GM21528 (cell line): ENCODE measurements around the gene PDE4D.

Experiments
- ATAC-seq: cut with Tn5 transposase; IDR thresholded peaks from one replicate; pipeline ENCODE4 v1.9.1; 2021; ENCODE audit warnings: mild to moderate bottlenecking, moderate library complexity; ENCODE audit not compliant: unreplicated experiment, low FRiP score

PDE4D gene

GRCh38 chr5:59042201-59043055 is 851.1 kb downstream of the PDE4D start:
- no peak for ATAC-seq

- ATAC-seq, result no peak
These were observed 852.2 kb downstream of the PDE4D start for GRCh38 chr5:59041355-59041754.

GRCh38 chr5:59040804-59041201 is 852.7 kb downstream of the PDE4D start:
- ATAC-seq, result no peak

- ATAC-seq, result no peak
These were observed 853.3 kb downstream of the PDE4D start for GRCh38 chr5:59040024-59040803.

GRCh38 chr5:59039296-59040023 is 854.1 kb downstream of the PDE4D start:
- ATAC-seq, result peak; percentile 83

GRCh38 chr5:59038798-59039295 is 854.7 kb downstream of the PDE4D start:
- ATAC-seq, result peak; percentile 58

- ATAC-seq, result no peak
These were observed 855.4 kb downstream of the PDE4D start for GRCh38 chr5:59037941-59038797.

- no peak for ATAC-seq
These were observed 856.1 kb downstream of the PDE4D start for GRCh38 chr5:59037453-59037852.

GRCh38 chr5:59037041-59037440 is 856.5 kb downstream of the PDE4D start:
- no peak for ATAC-seq

- no peak for ATAC-seq
These were observed 857.1 kb downstream of the PDE4D start for GRCh38 chr5:59036274-59036961.

GRCh38 chr5:59035681-59036080 is 857.8 kb downstream of the PDE4D start:
- ATAC-seq, result no peak

GRCh38 chr5:59034498-59035186 is 858.9 kb downstream of the PDE4D start:
- ATAC-seq, result no peak

GRCh38 chr5:59027145-59027907 is 866.2 kb downstream of the PDE4D start:
- ATAC-seq, result no peak

GRCh38 chr5:59025734-59026133 is 867.8 kb downstream of the PDE4D start:
- no peak for ATAC-seq

GRCh38 chr5:59021837-59022514 is 871.5 kb downstream of the PDE4D start:
- no peak for ATAC-seq

- no peak for ATAC-seq
These were observed 872.2 kb downstream of the PDE4D start for GRCh38 chr5:59021286-59021673.

GRCh38 chr5:59020611-59021285 is 872.8 kb downstream of the PDE4D start:
- no peak for ATAC-seq
